HepG2 (cell line): ENCODE measurements around the gene OR4D9. TPM values are rescaled to one million over a fixed set of nuclear protein-coding genes. Genes with fewer than 3 reads are reported as not detected.

Experiments used
- ATAC-seq: fragments of 200-7000 bp; cut with Tn5 transposase; 3 replicates; pipeline ENCODE4 v1.9.1; 2020; ENCODE audit warnings: mild to moderate bottlenecking, moderate library complexity
- BruUV-seq: library from RNA; stranded (reverse); fragments of 400-500 nt; replicated peaks from 2 replicates; lab custom pipeline; 2021; lab: Mats Ljungman, UMichigan
- CTCF ChIA-PET: fragments of 300-600 bp; formaldehyde crosslinking; extraction: SDS; loops from one replicate; lab custom pipeline; 2021; ENCODE audit warnings: low total read pairs, inconsistent platforms, low intra/inter-chr PET ratio; lab: Yijun Ruan, JAX
- POLR2A ChIA-PET: fragments of 350-600 bp; sonication (Branson Sonifier 250); formaldehyde crosslinking; loops from one replicate; lab custom pipeline; 2020; ENCODE audit warnings: antibody characterized with exemption, inconsistent platforms; lab: Yijun Ruan, JAX
- DNase-seq: peaks from one replicate; pipeline ENCODE4 v3.0.0-alpha.2; 2015; ENCODE audit warnings: low spot score
- FAIRE-seq: peaks from 3 replicates; lab custom pipeline; 2011; peaks lifted over from hg19 to GRCh38; lab: Jason Lieb, UNC
- H2AFZ ChIP-seq: one replicate; pipeline ENCODE4 v1.6.1; 2011; ENCODE audit warnings: low read length, inconsistent platforms
- H3K27ac ChIP-seq: fragments of 300-600 bp; 3 replicates; pipeline ENCODE4 v1.8.0; 2011; ENCODE audit warnings: mixed run types, mild to moderate bottlenecking, mixed read lengths, low read length, inconsistent platforms; ENCODE audit not compliant: insufficient read depth; ENCODE audit errors: extremely low read length
- H3K27me3 ChIP-seq, 2 experiments: fragments of 200-600 bp in 1 of 2; 2 replicates in 1 of 2; 3 replicates in 1 of 2; pipeline versions ENCODE4 v1.6.0 to v1.8.0; 2011; ENCODE audit warnings: low read length in 2 of 2, mild to moderate bottlenecking in 2 of 2, moderate library complexity in 2 of 2, inconsistent platforms in 1 of 2; ENCODE audit not compliant: insufficient read depth in 2 of 2, control insufficient read depth in 1 of 2
- H3K36me3 ChIP-seq, 2 experiments: fragments of 200-600 bp in 1 of 2; replicated peaks in 1 of 2; 2 replicates in 1 of 2; 3 replicates in 1 of 2; pipeline versions ENCODE4 v1.5.1 to v1.8.0; 2011; ENCODE audit warnings: low read length in 2 of 2, inconsistent platforms in 1 of 2; ENCODE audit not compliant: insufficient read depth in 2 of 2, control insufficient read depth in 1 of 2
- H3K4me1 ChIP-seq: 2 replicates; pipeline ENCODE4 v1.5.1; 2012; ENCODE audit warnings: low read length, inconsistent platforms; ENCODE audit not compliant: insufficient read depth
- H3K4me2 ChIP-seq: 2 replicates; pipeline ENCODE4 v1.6.0; 2011; ENCODE audit warnings: low read depth, low read length, inconsistent platforms
- H3K4me3 ChIP-seq, 3 experiments: fragments of 200-600 bp in 1 of 3; sonication (generic), shearing (Covaris generic) in 1 of 3; replicated peaks in 1 of 3; 2 replicates each; pipeline ENCODE4 v1.5.1; 2011 to 2016; ENCODE audit warnings: low read length in 3 of 3, inconsistent platforms in 2 of 3, low read depth in 2 of 3, mild to moderate bottlenecking in 2 of 3, control low read depth in 1 of 3, mixed read lengths in 1 of 3; ENCODE audit not compliant: insufficient read depth in 1 of 3
- H3K79me2 ChIP-seq: one replicate; pipeline ENCODE4 v1.6.1; 2011; ENCODE audit warnings: low read length, inconsistent platforms; ENCODE audit not compliant: insufficient read depth
- H3K9ac ChIP-seq: 2 replicates; pipeline ENCODE4 v1.6.0; 2011; ENCODE audit warnings: mild to moderate bottlenecking, low read depth, low read length, inconsistent platforms; ENCODE audit not compliant: insufficient read depth
- H3K9me3 ChIP-seq: 2 replicates; pipeline ENCODE4 v1.5.1; 2012; ENCODE audit warnings: mild to moderate bottlenecking, low read length
- H4K20me1 ChIP-seq: 2 replicates; pipeline ENCODE4 v1.6.0; 2011; ENCODE audit warnings: inconsistent platforms, mild to moderate bottlenecking, low read length, moderate library complexity; ENCODE audit not compliant: insufficient read depth
- NFIC ChIP-seq: IDR thresholded peaks from 2 replicates; pipeline ENCODE4 v1.6.1; 2012; ENCODE audit warnings: mild to moderate bottlenecking, low read length, inconsistent platforms
- PRPF4 ChIP-seq: fragments of 200-400 bp; formaldehyde crosslinking; IDR thresholded peaks from 2 replicates; pipeline ENCODE4 v1.6.1; 2016; ENCODE audit warnings: low read length, low read depth; ENCODE audit not compliant: poor library complexity, severe bottlenecking
- RARG ChIP-seq: sonication (generic); formaldehyde crosslinking; IDR thresholded peaks from 2 replicates; pipeline ENCODE4 v1.4.0; 2020; ENCODE audit warnings: low read depth, mild to moderate bottlenecking, missing genetic modification reagents
- SIX4 ChIP-seq: sonication (generic); formaldehyde crosslinking; IDR thresholded peaks from 2 replicates; pipeline ENCODE4 v1.4.0; 2020; ENCODE audit warnings: missing genetic modification reagents
- ZBTB38 ChIP-seq: sonication (generic); formaldehyde crosslinking; IDR thresholded peaks from 2 replicates; pipeline ENCODE4 v1.5.1; 2020; ENCODE audit warnings: mild to moderate bottlenecking, missing genetic modification reagents
- ZNF24 ChIP-seq: fragments of 450-650 bp; IDR thresholded peaks from 2 replicates; pipeline ENCODE4 v1.6.1; 2017; ENCODE audit warnings: antibody characterized with exemption, mild to moderate bottlenecking
- ZNF777 ChIP-seq: sonication (generic); formaldehyde crosslinking; IDR thresholded peaks from 2 replicates; pipeline ENCODE4 v1.4.0; 2020; ENCODE audit warnings: missing genetic modification reagents
- WGBS: methylation state at CpG from one replicate; pipeline ENCODE4 v1.1.6; 2017; ENCODE audit warnings: low lambda C conversion rate; 5-methylcytosine and 5-hydroxymethylcytosine counted together
- in situ Hi-C: cut with HindIII; loops from 2 replicates; pipeline ENCODE4 v1.10.0; 2017; ENCODE audit warnings: low pct_unique_long_range_greater_than_20kb; ENCODE audit not compliant: extremely low pct_ligation_motif_present
- intact Hi-C: fragments of 100-400 bp; cut with micrococcal nuclease; formaldehyde crosslinking; loops from one replicate; pipeline ENCODE4 v1.10.0; 2022; ENCODE audit not compliant: unreplicated experiment
- polyA plus RNA-seq, 8 experiments: library from polyadenylated mRNA; depleted of rRNA in 3 of 8; stranded (reverse) in 7 of 8; unstranded in 1 of 8; fragments of >200 nt; fragmentation: Illumina TruSeq in 4 of 8; extraction: Trizol in 4 of 8; gene quantifications; 2 replicates each; pipeline versions ENCODE4 v1.2.1 to v1.2.3, GENCODE V29; 2011 to 2016; ENCODE audit warnings: low read depth in 4 of 8, missing spikeins in 1 of 8, mixed read lengths in 1 of 8; ENCODE audit not compliant: insufficient read depth in 1 of 8
- total RNA-seq, 5 experiments: library from RNA; depleted of rRNA; stranded (reverse); fragments of >200 nt; fragmentation: Illumina TruSeq; extraction: Trizol; gene quantifications; 2 replicates each; pipeline ENCODE4 v1.2.3, GENCODE V29; 2016; ENCODE audit warnings: low read depth in 1 of 5
- TF ChIP-seq, protein P1 (sequence below): IDR thresholded peaks from 2 replicates; pipeline ENCODE4 v1.4.0; 2020; ENCODE audit warnings: mild to moderate bottlenecking, missing genetic modification reagents
- TF ChIP-seq, protein P2 (sequence below): sonication (generic); formaldehyde crosslinking; IDR thresholded peaks from 2 replicates; pipeline ENCODE4 v1.4.0; 2020; ENCODE audit warnings: missing genetic modification reagents

The OR4D9 gene
- total and polyA plus RNA-seq, 2 of the 13 experiments (the other 11 are each of a cell fraction or from before 2014, with no cell fraction given), result not detected

- TF ChIP-seq, protein P1, sequence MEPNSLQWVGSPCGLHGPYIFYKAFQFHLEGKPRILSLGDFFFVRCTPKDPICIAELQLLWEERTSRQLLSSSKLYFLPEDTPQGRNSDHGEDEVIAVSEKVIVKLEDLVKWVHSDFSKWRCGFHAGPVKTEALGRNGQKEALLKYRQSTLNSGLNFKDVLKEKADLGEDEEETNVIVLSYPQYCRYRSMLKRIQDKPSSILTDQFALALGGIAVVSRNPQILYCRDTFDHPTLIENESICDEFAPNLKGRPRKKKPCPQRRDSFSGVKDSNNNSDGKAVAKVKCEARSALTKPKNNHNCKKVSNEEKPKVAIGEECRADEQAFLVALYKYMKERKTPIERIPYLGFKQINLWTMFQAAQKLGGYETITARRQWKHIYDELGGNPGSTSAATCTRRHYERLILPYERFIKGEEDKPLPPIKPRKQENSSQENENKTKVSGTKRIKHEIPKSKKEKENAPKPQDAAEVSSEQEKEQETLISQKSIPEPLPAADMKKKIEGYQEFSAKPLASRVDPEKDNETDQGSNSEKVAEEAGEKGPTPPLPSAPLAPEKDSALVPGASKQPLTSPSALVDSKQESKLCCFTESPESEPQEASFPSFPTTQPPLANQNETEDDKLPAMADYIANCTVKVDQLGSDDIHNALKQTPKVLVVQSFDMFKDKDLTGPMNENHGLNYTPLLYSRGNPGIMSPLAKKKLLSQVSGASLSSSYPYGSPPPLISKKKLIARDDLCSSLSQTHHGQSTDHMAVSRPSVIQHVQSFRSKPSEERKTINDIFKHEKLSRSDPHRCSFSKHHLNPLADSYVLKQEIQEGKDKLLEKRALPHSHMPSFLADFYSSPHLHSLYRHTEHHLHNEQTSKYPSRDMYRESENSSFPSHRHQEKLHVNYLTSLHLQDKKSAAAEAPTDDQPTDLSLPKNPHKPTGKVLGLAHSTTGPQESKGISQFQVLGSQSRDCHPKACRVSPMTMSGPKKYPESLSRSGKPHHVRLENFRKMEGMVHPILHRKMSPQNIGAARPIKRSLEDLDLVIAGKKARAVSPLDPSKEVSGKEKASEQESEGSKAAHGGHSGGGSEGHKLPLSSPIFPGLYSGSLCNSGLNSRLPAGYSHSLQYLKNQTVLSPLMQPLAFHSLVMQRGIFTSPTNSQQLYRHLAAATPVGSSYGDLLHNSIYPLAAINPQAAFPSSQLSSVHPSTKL (CRISPR knock-in tag), result peak; percentile 48; the same call in 1 of the 2 replicates
Observed at GRCh38 chr11:59550842-59551658, 39.7 kb downstream of the OR4D9 start (continued).

DNA sequence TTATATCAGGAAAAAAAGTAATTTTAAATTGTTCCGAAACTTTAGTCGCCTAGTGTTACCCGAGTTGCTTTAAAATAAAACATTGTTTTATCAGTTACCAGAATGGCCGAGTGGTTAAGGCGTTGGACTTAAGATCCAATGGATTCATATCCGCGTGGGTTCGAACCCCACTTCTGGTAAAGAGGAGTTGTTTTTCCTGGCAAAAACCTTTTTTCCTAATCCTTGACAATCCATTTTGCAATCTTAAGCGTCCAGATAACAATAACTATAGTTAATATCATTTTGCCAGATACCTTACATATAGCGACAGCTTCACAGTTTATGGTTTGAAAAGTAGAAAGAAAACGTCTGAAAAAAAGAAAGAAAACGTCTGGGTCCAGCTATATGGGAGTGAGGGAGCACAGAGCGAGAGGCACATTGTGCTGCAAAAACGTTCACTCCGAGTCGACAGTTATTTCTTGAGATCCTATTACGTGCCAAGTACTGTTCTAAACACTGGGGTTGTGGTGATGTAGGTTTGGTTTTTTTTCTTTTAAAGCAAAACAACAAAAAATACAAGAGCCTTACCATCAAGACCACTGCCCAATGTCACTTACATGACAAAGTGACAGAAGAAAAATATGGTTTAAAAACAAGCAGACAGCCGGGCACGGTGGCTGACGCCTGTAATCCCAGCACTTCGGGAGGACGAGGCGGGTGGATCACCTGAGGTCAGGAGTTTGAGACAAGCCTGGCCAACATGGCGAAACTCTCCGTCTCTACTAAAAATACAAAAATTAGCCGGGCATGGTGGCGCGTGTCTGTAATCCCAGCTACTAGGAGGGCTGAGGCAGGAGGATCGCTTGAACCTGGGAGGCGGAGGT lies 40.6 kb downstream of the OR4D9 start:
- H3K9me3 ChIP-seq, result no peaks in the 10 kb centered on the region
- peak overlapping the region; percentile 62 to 72 (median 72) for H3K4me3 ChIP-seq
- TF ChIP-seq ZBTB38, result peak; percentile 47
- TF ChIP-seq PRPF4, result peak; percentile 35
- TF ChIP-seq SIX4 (CRISPR knock-in tag), result no peak
- TF ChIP-seq, protein P2, sequence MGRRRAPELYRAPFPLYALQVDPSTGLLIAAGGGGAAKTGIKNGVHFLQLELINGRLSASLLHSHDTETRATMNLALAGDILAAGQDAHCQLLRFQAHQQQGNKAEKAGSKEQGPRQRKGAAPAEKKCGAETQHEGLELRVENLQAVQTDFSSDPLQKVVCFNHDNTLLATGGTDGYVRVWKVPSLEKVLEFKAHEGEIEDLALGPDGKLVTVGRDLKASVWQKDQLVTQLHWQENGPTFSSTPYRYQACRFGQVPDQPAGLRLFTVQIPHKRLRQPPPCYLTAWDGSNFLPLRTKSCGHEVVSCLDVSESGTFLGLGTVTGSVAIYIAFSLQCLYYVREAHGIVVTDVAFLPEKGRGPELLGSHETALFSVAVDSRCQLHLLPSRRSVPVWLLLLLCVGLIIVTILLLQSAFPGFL, result no peak
- 0 out of 2 replicates have a peak, but pooled peaks have one; percentile 8 for TF ChIP-seq ZNF777
- TF ChIP-seq NFIC, result no peak
- no peak for TF ChIP-seq RARG
- peak; percentile 95 for TF ChIP-seq ZNF24
- in situ Hi-C loops (no loop called here), intact Hi-C loops (loop anchor here (1.0 to 5.0 kb wide), 6 partner anchors 14 to 250 kb away; partner anchors contain the start of genes OSBP and PATL1)
- no peaks in the 10 kb centered on the region for H3K36me3 ChIP-seq
- no peak overlapping the region for H3K27ac ChIP-seq
- no peaks in the 10 kb centered on the region; a peak in 1 of 5 replicates for H3K27me3 ChIP-seq
- H3K9ac ChIP-seq, result peak overlapping the region; percentile 64; the same call in 1 of the 2 replicates
- H2AFZ ChIP-seq, result peak overlapping the region; percentile 34
- peaks cover 31% of the 10 kb centered on the region for H3K4me1 ChIP-seq
- H3K4me2 ChIP-seq, result peak overlapping the region; percentile 84
- ChIA-PET POLR2A (interaction anchor here (0.7 kb wide), 1 partner anchor 1800 kb away, joined by 4 read pairs; the partner anchor contains the start of gene BTBD18), CTCF (no interaction called here)
- no TSS peak for BruUV-seq
- ATAC-seq (no peak), DNase-seq (peak; percentile 42), FAIRE-seq (no peak)
- H3K79me2 ChIP-seq, result no peaks in the 10 kb centered on the region
- 62% methylated on average over 30 of the region's 30 CpGs for WGBS
- no peaks in the 10 kb centered on the region for H4K20me1 ChIP-seq
